OCI-LY1 (cell line): ENCODE results near the gene CXorf38.

Experiments
- H2AFZ ChIP-seq: fragments of 200-600 bp; sonication (generic), shearing (Covaris generic); 2 replicates; pipeline ENCODE4 v1.6.0; 2014; ENCODE audit warnings: antibody characterized with exemption, mild to moderate bottlenecking, low read length
- H3F3A ChIP-seq: fragments of 200-600 bp; sonication (generic), shearing (Covaris generic); 2 replicates; pipeline ENCODE4 v1.6.0; 2014; ENCODE audit warnings: mild to moderate bottlenecking, antibody characterized with exemption, low read length, moderate library complexity; ENCODE audit not compliant: insufficient read depth
- H3K27ac ChIP-seq: fragments of 200-600 bp; sonication (generic); 2 replicates; pipeline ENCODE4 v1.5.1; 2014; ENCODE audit warnings: low read length, mixed run types, mild to moderate bottlenecking, low read depth; ENCODE audit not compliant: poor library complexity, severe bottlenecking
- H3K27me3 ChIP-seq: fragments of 200-600 bp; sonication (generic); 2 replicates; pipeline ENCODE4 v1.6.0; 2014; ENCODE audit warnings: antibody characterized with exemption, mild to moderate bottlenecking, low read length, moderate library complexity; ENCODE audit not compliant: insufficient read depth
- H3K36me3 ChIP-seq: fragments of 200-600 bp; sonication (generic); 2 replicates; pipeline ENCODE4 v1.6.1; 2014; ENCODE audit warnings: mild to moderate bottlenecking, antibody characterized with exemption, low read length, moderate library complexity, mixed read lengths; ENCODE audit not compliant: insufficient read depth
- H3K4me1 ChIP-seq: fragments of 200-600 bp; sonication (generic); 2 replicates; pipeline ENCODE4 v1.5.1; 2014; ENCODE audit warnings: mild to moderate bottlenecking, low read length, moderate library complexity; ENCODE audit not compliant: insufficient read depth, severe bottlenecking
- H3K4me2 ChIP-seq: fragments of 200-600 bp; sonication (generic), shearing (Covaris generic); 2 replicates; pipeline ENCODE4 v1.6.1; 2014; ENCODE audit warnings: low read length
- H3K4me3 ChIP-seq: fragments of 200-600 bp; sonication (generic); 2 replicates; pipeline ENCODE4 v1.5.1; 2014; ENCODE audit warnings: low read length, low read depth, mild to moderate bottlenecking, mixed read lengths; ENCODE audit not compliant: poor library complexity, severe bottlenecking
- H3K79me2 ChIP-seq: fragments of 200-600 bp; shearing (Covaris generic); 2 replicates; pipeline ENCODE4 v1.6.1; 2016; ENCODE audit warnings: mixed run types, low read length, mixed read lengths; ENCODE audit not compliant: insufficient read depth
- H3K9ac ChIP-seq: fragments of 200-600 bp; sonication (generic), shearing (Covaris generic); 2 replicates; pipeline ENCODE4 v1.6.1; 2014; ENCODE audit warnings: mild to moderate bottlenecking, low read length, mixed read lengths
- H3K9me2 ChIP-seq: fragments of 200-600 bp; sonication (generic), shearing (Covaris generic); 2 replicates; pipeline ENCODE4 v1.6.1; 2014; ENCODE audit warnings: low read depth, mild to moderate bottlenecking, low read length, mixed read lengths
- H3K9me3 ChIP-seq: fragments of 200-600 bp; shearing (Covaris generic); 2 replicates; pipeline ENCODE4 v1.6.1; 2014; ENCODE audit warnings: low read length, mixed read lengths
- H4K20me1 ChIP-seq: fragments of 200-600 bp; sonication (generic), shearing (Covaris generic); 2 replicates; pipeline ENCODE4 v1.6.0; 2016; ENCODE audit warnings: mild to moderate bottlenecking, low read length; ENCODE audit not compliant: insufficient read depth
- CTCF ChIP-seq: fragments of 200-600 bp; sonication (generic), shearing (Covaris generic); IDR thresholded peaks from 2 replicates; pipeline ENCODE4 v1.5.1; 2017; ENCODE audit warnings: mild to moderate bottlenecking, antibody characterized with exemption, low read length, moderate library complexity, mixed read lengths
- EZH2 ChIP-seq: fragments of 200-600 bp; sonication (generic), shearing (Covaris generic); IDR thresholded peaks from 2 replicates; pipeline ENCODE4 v1.8.0; 2017; ENCODE audit warnings: borderline replicate concordance, mixed run types, mild to moderate bottlenecking, antibody characterized with exemption, low read length, moderate library complexity, mixed read lengths

The CXorf38 gene

DNA sequence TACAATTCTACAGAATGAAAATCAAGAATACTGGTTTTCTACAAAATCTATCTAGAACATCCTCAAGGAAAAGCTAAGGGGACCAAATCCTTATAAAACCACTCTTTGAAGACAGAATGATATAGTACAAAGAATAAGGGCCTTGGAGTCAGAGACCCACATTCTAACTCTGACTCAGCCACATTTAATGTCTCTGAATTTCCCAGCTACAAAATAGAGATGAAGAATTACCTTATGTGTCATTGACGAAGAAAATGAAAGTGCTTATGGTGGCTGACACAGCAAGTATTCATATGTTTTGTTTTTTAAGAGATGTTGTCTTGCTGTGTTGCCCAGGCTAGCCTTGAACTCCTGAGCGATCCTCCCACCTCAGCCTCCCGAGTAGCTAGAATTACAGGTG lies 35.9 kb upstream of the CXorf38 start:
- TF ChIP-seq EZH2 (no peak), CTCF (no peak)
- H3K79me2 ChIP-seq, result no peaks in the 10 kb centered on the region
- H3F3A ChIP-seq, result no peaks in the 10 kb centered on the region
- H3K9me3 ChIP-seq, result no peaks in the 10 kb centered on the region
- no peaks in the 10 kb centered on the region for H4K20me1 ChIP-seq
- no peak overlapping the region for H3K4me3 ChIP-seq
- peaks cover 59% of the 10 kb centered on the region for H3K36me3 ChIP-seq
- H3K4me1 ChIP-seq, result peaks cover 10% of the 10 kb centered on the region
- H2AFZ ChIP-seq, result no peak overlapping the region
- H3K27me3 ChIP-seq, result no peaks in the 10 kb centered on the region
- H3K27ac ChIP-seq, result no peak overlapping the region
- no peaks in the 10 kb centered on the region for H3K9me2 ChIP-seq
- no peak overlapping the region for H3K4me2 ChIP-seq
- H3K9ac ChIP-seq, result no peak overlapping the region

DNA sequence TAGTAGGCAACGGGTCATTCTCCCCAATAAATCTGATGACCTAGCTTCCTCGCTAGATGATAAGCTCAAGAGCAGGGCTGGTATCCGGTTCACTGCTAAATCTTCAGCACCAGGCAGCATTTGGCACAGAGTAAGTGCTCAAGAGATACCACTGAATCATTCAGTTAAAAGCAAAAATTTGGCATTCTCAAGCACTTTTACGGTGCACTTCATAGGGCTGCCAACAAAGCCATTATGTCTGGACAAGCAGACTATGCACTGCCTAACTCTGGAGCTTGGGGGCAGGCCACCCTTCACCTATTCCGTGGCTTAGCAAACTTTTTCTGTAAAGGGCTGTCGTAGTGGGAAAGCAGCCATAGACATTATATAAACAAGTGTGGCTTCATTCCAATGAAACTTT lies 23.8 kb upstream of the CXorf38 start:
- Histone ChIP-seq H3K4me2 (no peak overlapping the region), H3K27ac (no peak overlapping the region), H3F3A (no peaks in the 10 kb centered on the region), H3K4me3 (no peak overlapping the region), H3K27me3 (no peaks in the 10 kb centered on the region), H3K36me3 (peaks cover 65% of the 10 kb centered on the region), H2AFZ (no peak overlapping the region), H3K9ac (no peak overlapping the region), H4K20me1 (no peaks in the 10 kb centered on the region), H3K79me2 (no peaks in the 10 kb centered on the region), H3K4me1 (no peaks in the 10 kb centered on the region), H3K9me2 (no peaks in the 10 kb centered on the region), H3K9me3 (no peaks in the 10 kb centered on the region)
- TF ChIP-seq CTCF (no peak), EZH2 (no peak)

DNA sequence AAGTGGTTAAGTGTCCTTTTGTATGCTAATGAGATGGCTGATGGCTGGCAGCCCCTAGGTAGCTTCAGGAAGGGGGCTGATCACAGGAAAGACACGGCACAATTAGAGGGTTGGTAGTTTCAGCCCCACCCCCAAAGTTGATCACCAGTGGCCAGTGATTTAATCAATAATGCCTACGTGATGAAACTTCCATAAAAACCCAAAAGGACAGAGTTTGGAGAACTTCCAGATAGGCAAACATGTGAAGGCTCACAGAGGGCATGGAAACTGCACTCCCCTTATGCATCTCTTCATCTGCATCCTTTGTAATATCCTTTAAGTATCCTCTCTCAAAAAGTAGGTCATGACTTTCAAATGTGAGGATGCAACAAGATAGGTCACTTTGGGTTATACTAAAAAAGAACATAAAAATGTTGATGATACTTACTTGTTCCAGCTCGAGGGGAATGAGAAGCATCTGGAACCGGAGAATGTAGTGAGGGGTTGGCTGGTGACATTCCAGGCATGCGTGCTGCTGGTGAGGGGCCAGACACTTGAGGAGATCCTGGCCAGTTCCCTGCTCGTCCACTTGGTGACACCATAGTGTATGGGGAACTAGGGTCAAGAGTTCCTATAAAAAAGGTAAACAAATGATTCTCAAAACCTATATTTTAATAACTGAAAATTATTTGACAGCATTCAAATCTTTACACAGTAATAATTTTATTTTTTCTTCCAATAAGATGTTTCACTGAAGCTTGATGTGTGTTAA lies 16.7 kb upstream of the CXorf38 start:
- Histone ChIP-seq H3K4me2 (no peak overlapping the region), H3K4me3 (no peak overlapping the region), H3K36me3 (peaks cover 57% of the 10 kb centered on the region), H3K4me1 (no peaks in the 10 kb centered on the region), H3K9me3 (no peaks in the 10 kb centered on the region), H3K9ac (no peak overlapping the region), H3K9me2 (no peaks in the 10 kb centered on the region), H4K20me1 (no peaks in the 10 kb centered on the region), H3F3A (no peaks in the 10 kb centered on the region), H3K27ac (no peak overlapping the region), H3K79me2 (no peaks in the 10 kb centered on the region), H2AFZ (no peak overlapping the region), H3K27me3 (no peaks in the 10 kb centered on the region)
- no peak for TF ChIP-seq EZH2
- TF ChIP-seq CTCF, result no peak
